ENCODE data around the gene FEV. TPM values are rescaled to one million over a fixed set of nuclear protein-coding genes. Genes with fewer than 3 reads are reported as not detected.
A peak's percentile ranks its signal among the peaks of the same experiment; 100 is the strongest.
"Not testable (repeated sequence)": the region's sequence is repeated elsewhere in the genome, so short reads cannot be mapped to it uniquely, and the experiment has no call there.

Gene FEV
- total RNA-seq, 1 donor from 2014 or later = not detected

GRCh38 chr2:218958276-218958675 lies 26.7 kb downstream of the FEV start:
- intact Hi-C loops (cut with DNase I) = no loop called here
- ATAC-seq (no peak), DNase-seq (ENCODE audit: missing footprints) (no peak)

DNA sequence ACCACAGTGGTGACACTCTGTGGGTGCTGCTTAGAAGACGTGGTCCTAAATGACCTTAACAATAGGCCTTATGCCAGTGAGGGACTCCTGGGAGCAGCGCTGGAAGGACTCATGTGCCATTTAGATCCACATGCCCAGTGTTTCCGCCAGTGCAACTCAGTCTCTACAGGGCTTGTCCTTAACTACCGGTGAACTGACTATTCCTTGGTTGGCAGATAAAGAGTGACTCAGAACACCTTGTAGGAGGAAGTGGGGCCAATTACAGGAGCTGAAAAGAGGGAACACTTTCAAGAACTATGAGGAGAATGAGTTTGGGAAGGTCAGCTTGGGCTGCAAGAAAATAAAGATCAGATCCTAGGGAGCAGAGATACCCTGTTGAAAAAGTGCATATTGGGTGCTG lies 27.3 kb downstream of the FEV start:
- ATAC-seq (no peak), DNase-seq (ENCODE audit: missing footprints) (no peak)
- intact Hi-C loops (cut with DNase I) = no loop called here

GRCh38 chr2:218956039-218956438 lies 28.9 kb downstream of the FEV start:
- no peak for ATAC-seq
- DNase-seq (ENCODE audit: missing footprints) = no peak

DNA sequence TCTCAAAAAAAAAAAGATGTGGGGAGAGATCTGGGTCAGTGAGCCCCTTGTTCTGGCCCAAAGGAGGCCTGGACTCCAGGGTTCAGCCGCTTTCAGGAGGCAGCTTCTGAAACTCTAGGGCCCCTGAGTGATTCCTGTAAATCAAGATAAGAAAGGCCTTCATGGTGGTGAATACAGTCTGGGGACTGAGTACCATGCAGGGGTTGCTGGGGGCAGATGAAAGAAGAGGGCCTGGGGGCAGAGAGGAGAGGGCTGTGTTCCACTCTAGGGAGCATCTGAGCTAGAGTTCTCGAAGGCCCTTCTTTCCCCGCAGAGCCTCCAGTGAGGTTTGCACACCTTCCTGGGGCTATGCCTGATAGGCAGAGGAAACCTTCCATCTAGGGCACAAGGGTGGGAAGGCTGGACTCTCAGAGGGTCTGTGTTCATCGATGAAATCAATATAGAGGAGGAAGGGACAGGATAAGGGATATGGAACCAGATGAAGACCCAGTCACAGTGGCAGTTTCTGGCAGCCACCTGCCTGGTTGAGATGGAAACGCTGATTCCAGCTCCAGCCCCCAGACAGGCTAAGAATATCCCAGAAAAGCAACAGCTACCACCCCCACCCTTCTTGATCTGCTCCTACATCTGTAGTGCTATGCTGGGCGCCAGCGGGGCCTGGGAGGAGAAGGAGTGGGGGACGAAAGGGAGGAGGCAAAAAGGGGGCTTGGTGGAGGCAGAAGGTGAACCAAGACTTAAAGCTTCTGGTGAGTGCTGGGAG lies 30.3 kb downstream of the FEV start:
- intact Hi-C loops (cut with DNase I) = no loop called here
- ATAC-seq = no peak
- DNase-seq (ENCODE audit: missing footprints) = no peak

More at GRCh38 chr2:218956039-218956438, 28.9 kb downstream of the FEV start:
- intact Hi-C loops (cut with DNase I) = no loop called here

DNA sequence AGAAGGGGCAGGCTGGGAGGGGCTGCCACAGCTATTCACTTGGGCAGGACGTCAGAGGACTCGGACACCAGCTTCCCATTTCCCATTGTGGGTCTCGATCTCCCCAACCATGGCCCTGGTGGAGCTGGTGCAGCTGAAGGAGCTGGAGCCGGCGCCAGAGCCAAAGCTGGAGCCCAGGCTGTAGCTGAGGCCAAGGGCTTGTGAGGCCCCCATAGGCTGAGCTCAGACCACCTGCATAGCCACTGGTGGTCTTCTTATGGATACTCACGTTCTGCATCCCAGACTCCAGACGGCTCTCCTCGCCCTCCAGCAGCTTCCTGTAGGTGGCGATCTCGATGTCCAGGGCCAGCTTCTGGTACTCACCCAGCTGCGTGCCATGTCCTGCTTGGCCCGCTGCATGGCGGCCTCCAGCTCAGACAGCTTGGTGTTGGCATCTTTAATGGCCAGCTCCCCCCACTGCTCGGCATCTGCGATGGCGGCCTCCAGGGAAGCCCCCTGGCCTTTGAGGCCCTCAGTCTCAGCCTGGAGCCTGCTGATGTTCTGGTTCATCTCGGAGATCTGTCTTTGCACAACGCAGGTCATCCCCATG lies 31.5 kb downstream of the FEV start:
- ATAC-seq (no peak), DNase-seq (ENCODE audit: missing footprints) (no peak)
- intact Hi-C loops (cut with DNase I) = no loop called here

DNA sequence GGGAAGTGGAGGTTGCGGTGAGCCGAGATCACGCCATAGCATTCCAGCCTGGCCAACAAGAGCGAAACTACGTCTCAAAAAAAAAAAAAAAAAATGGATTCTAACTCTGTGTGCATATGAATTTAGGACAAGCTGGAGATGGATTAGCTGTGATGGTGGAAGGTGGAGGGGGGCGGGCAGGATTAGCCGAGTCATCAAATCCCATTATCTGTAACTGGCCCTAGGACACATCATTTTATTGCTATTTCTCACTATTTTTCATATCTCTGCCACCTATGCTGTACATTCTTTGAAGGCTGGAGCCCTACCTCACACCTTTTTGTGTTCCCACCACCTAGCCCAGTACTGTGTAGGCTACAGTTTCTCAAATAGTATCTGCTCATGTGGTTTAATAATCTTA lies 32.8 kb downstream of the FEV start:
- DNase-seq (ENCODE audit: missing footprints) = no peak
- ATAC-seq = no peak
- intact Hi-C loops (cut with DNase I) = no loop called here

DNA sequence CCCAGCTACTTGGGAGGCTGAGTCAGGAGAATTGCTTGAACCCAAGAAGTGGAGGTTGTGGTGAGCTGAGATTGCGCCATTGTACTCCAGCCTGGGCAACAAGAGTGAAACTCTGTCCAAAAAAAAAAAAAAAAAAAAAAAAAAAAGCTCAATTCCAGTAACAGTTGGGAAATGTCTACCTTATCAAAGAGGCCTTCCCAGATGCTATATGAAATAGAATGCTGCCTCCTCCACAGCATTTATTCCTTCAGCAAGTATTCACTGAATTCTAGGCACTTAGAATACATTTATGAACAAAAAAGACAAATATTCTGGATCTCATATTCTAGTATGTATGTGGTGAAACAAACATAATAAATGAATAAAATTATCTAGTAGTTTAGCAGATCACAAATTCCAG lies 38.4 kb downstream of the FEV start:
- DNase-seq (ENCODE audit: missing footprints) (no peak), ATAC-seq (no peak)
- intact Hi-C loops (cut with DNase I) = no loop called here

- intact Hi-C loops (cut with DNase I) = no loop called here
- no peak for DNase-seq (ENCODE audit: missing footprints)
- no peak for ATAC-seq
These were observed 40.1 kb downstream of the FEV start for GRCh38 chr2:218944759-218945404.

GRCh38 chr2:218931751-218932150 lies 53.2 kb downstream of the FEV start:
- ATAC-seq; DNase-seq (ENCODE audit: missing footprints); intact Hi-C loops (cut with DNase I): not testable (repeated sequence)

Small RNA genes within 50 kb of the gene (microRNA-seq; reads per million reads assigned to microRNA genes)
- gene MIR375 = 6.9 reads per million, percentile 18 among the genes with 10 or more reads in this experiment

Other genes with a start within 250 kb of the FEV start
- 12.5 TPM for gene CYP27A1, start 203.0 kb downstream of the FEV start, total RNA-seq
- not detected for gene PRKAG3, start 153.4 kb downstream of the FEV start, total RNA-seq
- 2.1 TPM for gene WNT6, start 125.4 kb downstream of the FEV start, total RNA-seq
- not detected for gene WNT10A, start 104.3 kb downstream of the FEV start, total RNA-seq
- gene CDK5R2, start 25.5 kb downstream of the FEV start, total RNA-seq = not detected
- gene CRYBA2, start 8.2 kb upstream of the FEV start, total RNA-seq = not detected
- gene CFAP65, start 56.3 kb upstream of the FEV start, total RNA-seq = not detected
- not detected for gene IHH, start 75.7 kb upstream of the FEV start, total RNA-seq
- 9.7 TPM for gene NHEJ1, start 175.6 kb upstream of the FEV start, total RNA-seq
- gene SLC23A3, start 184.8 kb upstream of the FEV start, total RNA-seq = 0.87 TPM
- 72.7 TPM for gene CNPPD1, start 191.7 kb upstream of the FEV start, total RNA-seq
- gene RETREG2, start 193.1 kb upstream of the FEV start, total RNA-seq = 37.4 TPM
- 24.3 TPM for gene ZFAND2B, start 221.6 kb upstream of the FEV start, total RNA-seq
- 31.4 TPM for gene ABCB6, start 233.8 kb upstream of the FEV start, total RNA-seq
- gene ATG9A, start 244.5 kb upstream of the FEV start, total RNA-seq = 79.4 TPM
- gene ANKZF1, start 244.6 kb upstream of the FEV start, total RNA-seq = 26.6 TPM